GM21515 (cell line): Measurements from ENCODE around the gene FEZF2.

Experiments used
- ATAC-seq: cut with Tn5 transposase; IDR thresholded peaks from one replicate; pipeline ENCODE4 v1.9.1; 2021; ENCODE audit not compliant: unreplicated experiment

Gene FEZF2

GRCh38 chr3:62373714-62374333 lies 474 bp upstream of the FEZF2 start:
- ATAC-seq, result no peak

DNA sequence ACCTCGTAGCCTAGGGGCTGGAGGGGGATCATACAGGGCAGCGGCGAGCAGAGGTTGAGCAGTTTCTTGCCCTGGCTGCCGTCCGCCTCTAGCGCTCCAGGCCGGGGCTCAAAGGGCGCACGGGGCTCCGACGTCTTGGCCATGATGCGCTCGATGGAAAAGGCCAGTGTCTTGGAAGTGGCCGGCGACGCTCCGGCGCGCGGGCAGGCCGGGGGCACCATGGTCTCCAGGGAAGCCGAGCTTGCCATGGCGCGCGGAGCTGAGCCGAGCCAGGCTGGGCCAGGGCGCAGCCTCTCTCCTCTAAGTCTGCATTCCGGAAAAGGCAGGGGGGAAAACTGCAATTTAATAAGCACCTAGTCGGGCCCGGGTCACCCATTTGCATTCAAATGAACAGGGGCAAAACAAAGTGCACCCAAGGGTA lies 719 bp downstream of the FEZF2 start:
- no peak for ATAC-seq

- ATAC-seq, result no peak
Measured at GRCh38 chr3:62371720-62372591, 1.4 kb downstream of the FEZF2 start.

DNA sequence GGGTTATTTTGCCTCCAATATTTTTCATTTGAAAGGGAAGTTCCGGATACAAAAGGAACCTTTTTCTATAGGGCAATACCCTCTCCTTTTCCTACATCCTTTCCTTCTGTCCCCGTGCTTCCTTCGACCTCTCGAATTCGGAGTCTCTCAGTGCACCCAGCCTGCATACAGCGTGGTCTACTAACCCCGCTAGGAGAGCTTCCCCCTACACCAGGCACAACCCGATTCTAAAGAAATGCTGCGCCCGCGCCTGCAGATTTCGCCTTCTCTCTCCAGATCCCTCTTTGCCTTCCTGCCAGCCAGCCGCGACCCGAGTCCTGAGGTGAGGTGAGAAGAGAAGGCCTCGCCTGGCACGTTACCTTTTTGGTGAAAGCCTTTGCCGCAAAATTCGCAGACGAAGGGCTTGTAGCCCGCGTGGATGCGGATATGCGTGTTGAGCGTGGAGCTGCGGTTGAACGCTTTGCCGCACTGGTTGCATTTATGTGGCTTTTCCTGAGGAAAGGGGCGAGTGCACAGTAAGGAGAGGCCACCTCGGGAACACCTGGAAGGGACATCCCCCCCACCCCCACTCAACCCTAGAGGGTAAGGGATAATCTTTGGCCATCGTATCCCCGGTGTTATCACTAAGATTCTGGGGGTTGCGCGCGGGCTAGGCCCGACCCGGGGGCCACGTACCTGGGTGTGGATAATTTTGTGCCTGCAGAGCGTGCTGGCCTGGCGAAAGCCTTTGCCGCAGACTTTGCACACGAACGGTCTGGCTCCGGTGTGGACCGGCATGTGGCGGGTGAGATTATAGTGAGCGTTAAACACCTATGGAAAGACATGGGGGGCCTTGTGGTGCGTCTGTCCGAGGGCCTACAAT lies 2.3 kb downstream of the FEZF2 start:
- ATAC-seq, result no peak

DNA sequence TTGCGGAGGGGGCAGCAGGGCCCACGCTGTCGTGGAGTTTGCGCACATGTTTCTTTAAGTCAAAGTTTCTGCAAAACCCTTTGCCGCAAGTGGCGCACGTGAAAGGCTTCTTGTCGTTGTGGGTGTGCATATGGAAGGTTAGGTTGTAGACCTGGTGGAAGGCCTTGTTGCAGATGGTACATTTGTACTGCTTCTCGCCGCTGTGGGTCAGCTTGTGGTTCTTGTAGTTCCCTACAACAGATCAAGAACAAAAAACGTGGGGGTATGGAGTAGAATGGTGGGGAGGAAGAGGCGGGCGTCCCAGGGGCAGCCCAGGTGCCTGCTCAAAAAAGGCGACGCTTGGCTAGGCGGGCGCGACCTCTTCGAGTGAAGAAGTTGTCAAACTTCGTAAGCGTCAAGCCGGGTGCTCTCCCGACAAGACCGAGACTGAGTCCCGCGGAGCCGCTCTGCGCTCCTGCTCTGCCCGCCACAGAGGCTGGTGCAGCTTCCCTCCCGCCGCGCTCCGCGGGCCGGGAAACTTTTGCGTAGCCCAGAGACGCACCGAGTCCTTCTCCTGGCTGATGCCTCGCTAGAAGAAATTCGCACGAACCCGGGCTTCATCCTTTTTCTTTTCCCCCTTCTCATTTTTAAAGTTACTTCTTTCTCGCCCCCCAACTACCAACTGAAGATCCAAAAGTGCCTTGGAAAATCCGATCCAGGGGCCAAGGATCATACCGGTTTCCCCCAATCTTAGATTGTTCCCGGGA lies 3.1 kb downstream of the FEZF2 start:
- ATAC-seq, result no peak

- ATAC-seq, result no peak
Measured at GRCh38 chr3:62369476-62369743, 3.9 kb downstream of the FEZF2 start.

DNA sequence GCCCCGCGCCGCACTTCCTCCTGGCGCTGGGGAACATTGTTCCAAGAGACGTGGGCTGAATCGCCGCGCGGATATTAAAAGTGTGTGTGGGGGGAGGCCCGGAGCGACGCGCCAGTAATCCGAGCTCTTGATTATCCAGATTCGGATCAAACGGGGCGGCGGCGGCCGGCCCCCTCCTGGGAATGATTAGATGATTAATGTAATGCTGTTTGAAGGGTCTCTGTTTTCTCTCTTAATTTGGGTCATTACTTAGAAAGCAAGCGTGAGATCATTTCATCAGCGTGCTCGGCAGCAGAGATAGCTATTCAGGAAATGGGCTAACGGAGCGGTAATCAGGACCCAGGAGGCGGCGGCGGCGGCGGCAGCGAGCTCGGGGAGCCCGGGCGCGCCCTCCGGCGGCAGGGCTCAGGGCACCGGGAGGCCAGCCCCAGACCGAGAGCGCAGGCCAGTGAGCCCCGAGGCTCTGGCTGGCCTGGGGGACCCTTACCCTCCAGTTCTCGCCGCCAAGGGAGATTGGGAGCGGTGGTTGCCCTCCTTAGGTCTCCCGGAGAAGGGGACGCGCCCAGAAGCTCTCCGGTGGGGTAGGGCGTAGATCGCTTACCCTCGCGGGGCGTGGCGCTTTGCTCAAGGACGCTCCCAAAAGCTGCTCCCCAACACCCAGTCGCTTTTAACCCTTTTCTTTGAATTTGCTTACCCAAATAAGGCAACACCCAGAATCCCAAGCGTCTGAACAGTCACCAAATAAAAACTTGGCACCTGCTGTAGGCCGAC lies 4.5 kb downstream of the FEZF2 start:
- no peak for ATAC-seq

DNA sequence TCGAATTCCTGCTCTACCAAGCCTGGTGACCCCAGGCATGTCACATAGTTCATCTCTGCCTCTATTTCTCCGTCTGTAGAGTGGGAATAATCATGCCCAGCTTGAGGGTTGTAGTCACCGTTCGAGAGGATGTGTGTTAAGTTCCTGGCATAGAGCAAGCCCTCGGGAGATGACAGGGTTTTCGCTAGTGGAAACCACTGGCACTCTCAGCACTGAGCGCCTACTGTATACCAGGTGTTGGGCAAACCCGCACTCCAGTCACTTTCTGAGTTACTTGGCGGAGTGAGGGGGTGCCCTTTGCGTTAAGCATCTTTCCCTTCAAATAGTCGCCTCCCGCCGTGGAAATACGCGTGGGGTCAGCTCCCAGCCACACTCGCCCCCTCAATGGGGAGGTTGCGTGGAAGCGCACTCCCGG lies 5.1 kb downstream of the FEZF2 start:
- no peak for ATAC-seq

DNA sequence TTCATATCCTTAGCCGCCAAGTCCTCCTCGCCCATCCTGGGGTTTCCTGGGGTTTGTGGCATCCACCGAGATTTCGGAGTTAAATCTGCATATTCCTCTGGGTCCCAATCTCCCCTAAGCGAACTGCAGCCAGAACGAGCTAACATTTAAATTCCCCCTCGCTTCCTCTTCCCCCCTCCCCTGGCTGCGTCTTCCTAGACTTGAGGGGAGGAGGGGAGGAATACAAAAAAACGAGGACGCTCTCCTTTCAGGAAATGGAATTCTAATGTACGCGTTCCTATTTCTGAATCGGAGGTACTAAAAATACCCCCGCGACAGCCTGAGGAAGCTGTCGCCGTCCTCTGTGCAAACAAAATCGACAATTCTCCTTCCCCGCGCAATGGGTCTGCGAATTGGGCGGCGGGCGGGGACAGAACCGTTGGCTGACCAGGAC lies 5.6 kb downstream of the FEZF2 start:
- ATAC-seq, result no peak

DNA sequence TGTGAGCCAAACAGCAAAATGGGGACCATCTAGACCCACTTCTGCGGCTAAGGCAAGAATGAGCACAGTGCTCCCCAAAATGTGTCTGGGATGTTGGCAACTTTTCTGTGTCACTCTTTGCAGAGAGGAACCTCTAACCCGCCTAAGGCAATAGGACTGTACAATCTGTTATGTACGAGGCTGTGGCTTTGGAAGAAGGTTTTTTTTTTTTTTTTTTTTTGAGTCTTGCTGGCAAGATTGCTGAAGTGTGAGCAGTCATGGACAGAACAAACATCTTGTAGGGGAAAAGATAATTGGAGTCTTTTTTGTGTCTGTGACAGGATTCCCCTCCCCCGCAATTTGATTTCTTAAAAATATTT lies 7.2 kb downstream of the FEZF2 start:
- ATAC-seq, result no peak

- no peak for ATAC-seq
Measured at GRCh38 chr3:62365391-62366125, 7.8 kb downstream of the FEZF2 start.

DNA sequence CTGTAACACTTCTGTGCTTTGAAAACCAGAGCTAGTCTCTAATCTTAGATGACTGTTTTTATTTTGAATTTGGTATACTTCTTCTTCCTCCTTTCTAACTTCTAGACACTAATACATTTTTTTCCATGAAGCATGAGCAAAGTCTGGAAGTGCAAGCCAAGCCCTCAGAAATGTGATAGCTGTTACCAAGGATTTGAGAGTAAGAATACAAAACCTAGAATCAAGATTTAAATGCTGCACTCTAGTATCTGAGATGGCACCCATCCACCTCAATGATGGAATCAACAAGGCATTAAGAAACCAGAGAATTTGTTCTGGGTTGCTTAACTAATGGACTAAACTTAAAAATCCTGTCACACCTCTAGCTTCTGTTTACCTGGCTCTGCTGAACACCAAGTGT lies 9.2 kb downstream of the FEZF2 start:
- no peak for ATAC-seq

DNA sequence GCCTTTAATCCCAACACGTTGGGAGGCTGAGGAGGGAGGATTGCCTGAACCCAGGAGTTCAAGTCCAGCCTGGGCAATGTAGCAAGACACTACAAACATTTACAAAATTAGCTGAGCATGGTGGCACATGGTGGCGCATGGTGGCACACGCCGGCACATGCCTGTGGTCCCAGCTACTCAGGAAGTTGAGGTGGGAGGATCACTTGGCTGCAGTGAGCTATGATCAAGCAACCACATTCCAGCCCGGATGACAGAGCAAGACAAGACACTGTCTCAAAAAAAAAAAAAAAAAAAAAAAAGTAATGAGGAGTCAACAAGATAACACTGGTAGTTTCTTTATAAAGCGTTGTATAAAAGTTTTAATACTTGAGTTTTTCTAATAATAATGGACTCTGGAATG lies 10.1 kb downstream of the FEZF2 start:
- no peak for ATAC-seq

DNA sequence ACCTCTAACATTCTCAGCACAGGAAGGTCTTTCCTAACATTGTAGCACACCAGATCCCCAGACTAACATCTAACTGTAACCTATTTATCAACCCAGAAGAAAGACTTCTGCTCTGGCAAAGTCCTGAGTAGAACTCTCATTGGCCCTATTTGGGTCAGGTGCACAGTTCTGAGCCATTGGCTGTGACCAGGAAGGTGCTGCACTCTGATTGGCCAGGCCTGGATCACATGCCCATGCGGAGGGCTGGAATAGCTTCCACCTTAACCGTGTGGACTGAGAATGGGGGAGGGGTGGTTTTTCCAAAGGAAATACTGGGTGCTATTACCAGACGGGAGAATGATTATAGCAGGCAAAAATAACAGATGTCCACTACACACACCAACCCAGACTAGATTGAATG lies 11.5 kb downstream of the FEZF2 start:
- ATAC-seq, result no peak

DNA sequence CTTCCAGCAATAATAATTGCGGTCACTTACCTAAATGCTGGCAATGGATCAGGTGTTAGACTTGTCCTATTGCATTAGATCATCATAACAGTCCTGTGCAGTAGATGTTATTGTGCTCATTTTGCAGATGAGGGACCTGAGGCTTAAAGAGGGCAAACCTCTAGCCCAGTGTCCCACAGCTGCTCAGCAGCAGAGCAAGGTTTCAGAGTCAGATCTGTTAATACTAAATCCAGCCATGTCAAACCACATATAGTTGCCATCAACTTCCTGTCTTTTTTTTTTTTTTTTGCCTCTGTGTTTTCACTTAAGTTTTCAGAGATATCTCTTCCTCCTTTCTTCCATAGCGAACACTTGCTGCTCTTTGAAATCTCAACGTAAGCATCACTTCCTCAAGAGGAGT lies 12.1 kb downstream of the FEZF2 start:
- no peak for ATAC-seq

- no peak for ATAC-seq
Measured at GRCh38 chr3:62359531-62359930, 13.8 kb downstream of the FEZF2 start.

GRCh38 chr3:62356356-62356755 lies 17.0 kb downstream of the FEZF2 start:
- no peak for ATAC-seq

DNA sequence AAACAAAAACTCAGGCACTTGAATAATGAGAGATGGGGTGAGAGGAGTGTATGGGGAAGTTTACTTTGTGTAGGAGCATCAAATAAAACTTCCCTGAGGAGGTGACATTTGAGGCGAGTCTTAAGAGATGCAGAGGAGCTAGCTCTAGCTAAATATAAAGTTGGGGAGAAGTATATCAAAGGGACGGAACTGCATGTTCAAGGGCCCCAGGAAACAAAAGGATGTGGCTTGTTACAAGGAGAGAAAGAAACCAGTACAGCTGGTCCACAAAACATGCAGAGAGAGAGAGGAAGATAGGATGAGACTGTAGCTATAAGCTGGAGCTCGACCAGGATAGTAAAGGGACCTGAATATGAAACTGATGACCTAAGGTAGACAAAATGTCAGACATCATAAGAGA lies 17.6 kb downstream of the FEZF2 start:
- no peak for ATAC-seq

DNA sequence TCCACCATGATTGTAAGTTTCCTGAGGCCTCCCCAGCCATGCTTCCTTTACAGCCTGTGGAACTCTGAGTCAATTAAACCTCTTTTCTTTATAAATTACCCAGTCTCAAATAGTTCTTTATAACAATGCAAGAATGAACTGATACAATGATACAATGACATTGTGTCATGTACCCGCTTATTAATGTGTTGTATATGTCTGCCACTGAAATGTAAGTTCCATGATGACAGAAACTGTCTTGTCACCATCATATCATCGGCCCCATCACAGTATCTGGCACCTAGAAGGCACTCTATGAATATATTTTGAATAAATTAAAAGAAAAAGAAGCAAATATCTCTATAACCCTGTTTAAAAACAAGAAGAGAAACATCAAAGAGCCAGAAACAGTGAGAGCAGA lies 29.6 kb downstream of the FEZF2 start:
- ATAC-seq, result no peak

DNA sequence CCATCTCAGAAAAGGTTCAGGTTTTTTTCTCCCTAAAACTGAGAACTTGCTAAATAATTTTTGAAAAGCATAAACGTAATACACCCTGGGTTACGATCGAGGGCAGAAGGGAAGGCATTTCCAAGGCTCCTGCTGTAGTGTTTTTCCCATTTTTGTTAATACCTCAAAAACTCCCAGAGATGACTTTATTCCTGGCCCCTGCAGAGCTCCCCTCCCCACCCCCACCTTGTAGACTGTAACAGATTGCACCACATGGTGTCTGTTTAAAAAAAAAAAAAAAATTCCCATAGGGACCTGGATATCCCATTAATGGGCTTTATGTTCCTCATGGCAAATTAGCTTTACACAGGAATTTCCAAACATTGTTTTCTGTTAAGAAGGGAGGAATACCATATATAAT lies 38.2 kb downstream of the FEZF2 start:
- ATAC-seq, result no peak
